C4-2B (cell line): Measurements from ENCODE around the gene TTF1.
"Not testable (repeated sequence)": the region's sequence is repeated elsewhere in the genome, so short reads cannot be mapped to it uniquely, and the experiment has no call there.

Experiments used
- H3K27ac ChIP-seq: fragments of 450-650 bp; 2 replicates; pipeline ENCODE4 v1.5.1; 2017
- ZFX ChIP-seq: fragments of 450-650 bp; IDR thresholded peaks from 2 replicates; pipeline ENCODE4 v1.6.1; 2017
- TF ChIP-seq, protein P1 (sequence below): fragments of 450-650 bp; conservative IDR thresholded peaks from 2 replicates; pipeline ENCODE4 v1.5.1; 2017; ENCODE audit warnings: mild to moderate bottlenecking

The TTF1 gene

GRCh38 chr9:132395560-132395959, 11.1 kb downstream of the TTF1 start:
- TF ChIP-seq, protein P1, sequence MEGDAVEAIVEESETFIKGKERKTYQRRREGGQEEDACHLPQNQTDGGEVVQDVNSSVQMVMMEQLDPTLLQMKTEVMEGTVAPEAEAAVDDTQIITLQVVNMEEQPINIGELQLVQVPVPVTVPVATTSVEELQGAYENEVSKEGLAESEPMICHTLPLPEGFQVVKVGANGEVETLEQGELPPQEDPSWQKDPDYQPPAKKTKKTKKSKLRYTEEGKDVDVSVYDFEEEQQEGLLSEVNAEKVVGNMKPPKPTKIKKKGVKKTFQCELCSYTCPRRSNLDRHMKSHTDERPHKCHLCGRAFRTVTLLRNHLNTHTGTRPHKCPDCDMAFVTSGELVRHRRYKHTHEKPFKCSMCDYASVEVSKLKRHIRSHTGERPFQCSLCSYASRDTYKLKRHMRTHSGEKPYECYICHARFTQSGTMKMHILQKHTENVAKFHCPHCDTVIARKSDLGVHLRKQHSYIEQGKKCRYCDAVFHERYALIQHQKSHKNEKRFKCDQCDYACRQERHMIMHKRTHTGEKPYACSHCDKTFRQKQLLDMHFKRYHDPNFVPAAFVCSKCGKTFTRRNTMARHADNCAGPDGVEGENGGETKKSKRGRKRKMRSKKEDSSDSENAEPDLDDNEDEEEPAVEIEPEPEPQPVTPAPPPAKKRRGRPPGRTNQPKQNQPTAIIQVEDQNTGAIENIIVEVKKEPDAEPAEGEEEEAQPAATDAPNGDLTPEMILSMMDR: no peak
- no peak for TF ChIP-seq ZFX
- no peak overlapping the region for H3K27ac ChIP-seq

DNA sequence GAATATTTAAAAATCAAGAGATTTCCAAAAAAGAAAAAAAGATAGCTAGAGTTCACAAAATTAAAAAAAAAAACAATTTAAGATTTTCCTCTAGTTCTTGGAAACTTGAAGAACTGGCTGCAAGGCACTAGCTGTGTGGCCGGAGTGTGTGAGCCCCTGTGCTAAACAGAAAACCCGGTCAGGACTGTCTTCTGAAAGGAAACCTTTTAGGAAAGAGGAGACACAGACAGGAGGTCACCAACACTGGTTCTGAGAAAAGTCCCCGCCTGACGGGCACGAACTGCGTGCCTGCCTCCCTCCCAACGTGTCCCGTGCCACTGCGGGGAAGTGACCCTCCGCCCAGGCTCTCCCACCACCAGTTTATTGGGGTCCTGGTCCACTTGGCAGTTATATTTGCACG, 15.2 kb downstream of the TTF1 start:
- TF ChIP-seq, protein P1: no peak
- TF ChIP-seq ZFX: no peak
- H3K27ac ChIP-seq: no peak overlapping the region

- TF ChIP-seq, protein P1: no peak
- no peak for TF ChIP-seq ZFX
- no peak overlapping the region for H3K27ac ChIP-seq
Observed at GRCh38 chr9:132390966-132391365, 15.7 kb downstream of the TTF1 start.

DNA sequence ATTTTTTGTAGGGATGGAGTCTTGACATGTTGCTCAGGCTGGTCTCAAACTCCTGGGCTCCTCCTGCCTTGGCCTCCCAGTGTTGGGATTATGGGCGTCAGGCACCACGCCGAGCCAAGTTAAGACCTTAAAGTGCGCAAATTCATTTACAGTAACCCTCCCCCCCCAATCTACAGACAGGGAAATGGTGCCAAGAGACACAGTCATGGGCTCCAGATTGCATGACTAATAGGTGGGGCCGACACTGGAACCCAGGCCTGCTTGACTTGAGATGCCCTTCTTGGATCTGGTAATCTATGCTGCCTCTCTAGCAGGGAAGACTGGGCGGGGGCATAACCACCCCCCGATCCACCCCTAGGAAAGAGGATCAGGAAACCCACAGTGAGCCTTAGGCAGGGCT, 19.5 kb downstream of the TTF1 start:
- TF ChIP-seq, protein P1: no peak
- TF ChIP-seq ZFX: no peak
- no peak overlapping the region for H3K27ac ChIP-seq

DNA sequence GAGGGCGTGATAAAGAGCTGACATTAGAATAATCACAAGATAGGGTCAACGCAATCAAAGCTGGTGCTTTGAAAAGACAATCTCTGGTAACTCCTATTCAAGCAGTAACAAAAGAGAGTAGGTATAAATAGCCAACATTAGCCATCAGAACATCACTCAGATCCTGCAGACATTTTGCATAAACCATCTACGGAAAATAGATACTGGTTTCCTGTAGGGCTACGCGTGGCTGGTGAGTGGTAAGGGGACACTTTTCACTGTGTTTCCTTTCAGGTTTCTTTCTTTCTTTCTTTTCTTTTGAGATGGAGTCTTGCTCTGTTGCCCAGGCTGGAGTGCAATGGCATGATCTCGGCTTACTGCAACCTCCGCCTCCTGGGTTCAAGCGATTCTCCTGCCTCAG, 22.3 kb downstream of the TTF1 start:
- TF ChIP-seq ZFX: no peak
- TF ChIP-seq, protein P1: no peak
- H3K27ac ChIP-seq: no peak overlapping the region

DNA sequence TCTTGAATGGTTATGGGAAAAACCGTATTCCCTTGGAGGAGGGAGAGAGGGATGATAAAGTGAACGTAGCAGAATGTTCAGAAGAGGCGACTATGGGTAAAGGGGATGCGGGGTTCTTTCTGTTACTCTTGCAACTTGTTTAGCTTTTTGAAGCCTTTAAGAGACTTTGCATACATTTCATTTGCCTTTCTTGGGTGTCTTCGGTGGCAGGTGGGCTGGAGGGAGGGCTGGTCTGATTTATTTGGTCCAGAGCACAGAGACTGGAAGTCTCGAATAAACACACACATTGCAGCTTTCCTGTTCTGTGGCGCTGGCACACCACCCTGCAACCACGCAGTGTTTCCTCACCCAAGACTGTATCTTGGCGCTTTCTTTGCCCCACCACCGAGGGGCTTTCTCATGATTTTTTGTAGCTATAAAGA, 23.2 kb downstream of the TTF1 start:
- TF ChIP-seq, protein P1: no peak
- TF ChIP-seq ZFX: no peak
- no peak overlapping the region for H3K27ac ChIP-seq

- H3K27ac ChIP-seq: peak overlapping the region; percentile 55
- no peak for TF ChIP-seq ZFX
Observed at GRCh38 chr9:132381966-132382541, 24.6 kb downstream of the TTF1 start.

GRCh38 chr9:132378416-132378815, 28.2 kb downstream of the TTF1 start:
- not testable (repeated sequence) for H3K27ac ChIP-seq

GRCh38 chr9:132377769-132378168, 28.9 kb downstream of the TTF1 start:
- H3K27ac ChIP-seq: not testable (repeated sequence)
